ENCODE data around the gene NRCAM.

NRCAM gene

GRCh38 chr7:108368466-108368865 lies 87.8 kb downstream of the NRCAM start:
- Histone ChIP-seq H3K36me3 (ENCODE audit: low read length) (no peaks in the 10 kb centered on the region), H3K79me2 (ENCODE audit: insufficient read depth, low read length) (no peaks in the 10 kb centered on the region), H3K9ac (ENCODE audit: low read length) (no peak overlapping the region), H3K9me3 (ENCODE audit: insufficient read depth, low read length) (no peaks in the 10 kb centered on the region), H3K27me3 (ENCODE audit: low read length) (no peaks in the 10 kb centered on the region), H3K9me2 (replicated peaks; ENCODE audit: insufficient read depth, low read length) (no peaks in the 10 kb centered on the region), H4K20me1 (ENCODE audit: low read depth, low read length) (no peaks in the 10 kb centered on the region), H3K27ac (ENCODE audit: low read depth, low read length) (no peak overlapping the region), H3F3A (ENCODE audit: insufficient read depth) (no peaks in the 10 kb centered on the region), H2AFZ (ENCODE audit: low read depth, low read length, severe bottlenecking) (no peak overlapping the region), H3K4me2 (ENCODE audit: low read depth, low read length, poor library complexity, severe bottlenecking) (no peak overlapping the region), H3K4me3 (ENCODE audit: insufficient read depth, low read length, poor library complexity, severe bottlenecking) (no peak overlapping the region)
- no peak for TF ChIP-seq CTCF (IDR thresholded peaks at IDR 0.05; ENCODE audit: insufficient read depth, low read length, poor library complexity, severe bottlenecking)
- no peak for TF ChIP-seq EZH2phosphoT487 (conservative IDR thresholded peaks at IDR 0.05; ENCODE audit: low read length)

GRCh38 chr7:108367946-108368345 lies 88.3 kb downstream of the NRCAM start:
- Histone ChIP-seq H3K9me2 (replicated peaks; ENCODE audit: insufficient read depth, low read length) (no peaks in the 10 kb centered on the region), H2AFZ (ENCODE audit: low read depth, low read length, severe bottlenecking) (no peak overlapping the region), H3K9ac (ENCODE audit: low read length) (no peak overlapping the region), H4K20me1 (ENCODE audit: low read depth, low read length) (no peaks in the 10 kb centered on the region), H3K27me3 (ENCODE audit: low read length) (no peaks in the 10 kb centered on the region), H3K4me3 (ENCODE audit: insufficient read depth, low read length, poor library complexity, severe bottlenecking) (no peak overlapping the region), H3K9me3 (ENCODE audit: insufficient read depth, low read length) (no peaks in the 10 kb centered on the region), H3F3A (ENCODE audit: insufficient read depth) (no peaks in the 10 kb centered on the region), H3K27ac (ENCODE audit: low read depth, low read length) (no peak overlapping the region), H3K79me2 (ENCODE audit: insufficient read depth, low read length) (no peaks in the 10 kb centered on the region), H3K36me3 (ENCODE audit: low read length) (no peaks in the 10 kb centered on the region), H3K4me2 (ENCODE audit: low read depth, low read length, poor library complexity, severe bottlenecking) (no peak overlapping the region)
- TF ChIP-seq EZH2phosphoT487 (conservative IDR thresholded peaks at IDR 0.05; ENCODE audit: low read length) (no peak), CTCF (IDR thresholded peaks at IDR 0.05; ENCODE audit: insufficient read depth, low read length, poor library complexity, severe bottlenecking) (no peak)

- TF ChIP-seq CTCF (IDR thresholded peaks at IDR 0.05; ENCODE audit: insufficient read depth, low read length, poor library complexity, severe bottlenecking) (no peak), EZH2phosphoT487 (conservative IDR thresholded peaks at IDR 0.05; ENCODE audit: low read length) (no peak)
- Histone ChIP-seq H3K9me3 (ENCODE audit: insufficient read depth, low read length) (no peaks in the 10 kb centered on the region), H3F3A (ENCODE audit: insufficient read depth) (no peaks in the 10 kb centered on the region), H3K79me2 (ENCODE audit: insufficient read depth, low read length) (no peaks in the 10 kb centered on the region), H3K27ac (ENCODE audit: low read depth, low read length) (no peak overlapping the region), H2AFZ (ENCODE audit: low read depth, low read length, severe bottlenecking) (no peak overlapping the region), H3K9me2 (replicated peaks; ENCODE audit: insufficient read depth, low read length) (no peaks in the 10 kb centered on the region), H3K27me3 (ENCODE audit: low read length) (no peaks in the 10 kb centered on the region), H3K36me3 (ENCODE audit: low read length) (no peaks in the 10 kb centered on the region), H4K20me1 (ENCODE audit: low read depth, low read length) (no peaks in the 10 kb centered on the region), H3K9ac (ENCODE audit: low read length) (no peak overlapping the region), H3K4me3 (ENCODE audit: insufficient read depth, low read length, poor library complexity, severe bottlenecking) (no peak overlapping the region), H3K4me2 (ENCODE audit: low read depth, low read length, poor library complexity, severe bottlenecking) (no peak overlapping the region)
Observed at GRCh38 chr7:108367314-108367713, 88.9 kb downstream of the NRCAM start.

Data from SU-DHL-6 (cell line).